ENCODE data around the gene MSH4.

GRCh38 chr1:75786901-75787493 is 9.7 kb upstream of the MSH4 start:
- TF ChIP-seq CTCF (IDR thresholded peaks at IDR 0.05; ENCODE audit: poor library complexity) (no peak), EZH2 (IDR thresholded peaks at IDR 0.05; ENCODE audit: borderline replicate concordance) (no peak), EZH2phosphoT487 (IDR thresholded peaks at IDR 0.05; ENCODE audit: low read depth, severe bottlenecking, unreplicated experiment) (no peak)
